ENCODE results near the gene GAS6.

GRCh38 chr13:113816254-113816929 is 47.5 kb downstream of the GAS6 start:
- TF ChIP-seq CTCF (IDR thresholded peaks at IDR 0.05), result no peak
- no peak for TF ChIP-seq POLR2A (IDR thresholded peaks at IDR 0.05)
- TF ChIP-seq POLR2AphosphoS5 (IDR thresholded peaks at IDR 0.05), result no peak

All from upper lobe of left lung (tissue), 4 donors.